Mammary epithelial cell (primary cell): ENCODE data around the gene HCRT.

ENCODE experiments used
- CTCF ChIP-seq, 2 donors: IDR thresholded peaks in 1 of 2; conservative IDR thresholded peaks in 1 of 2; 2 replicates each; pipeline ENCODE4 v1.5.1; 2011 to 2012; ENCODE audit warnings: inconsistent platforms in 2 of 2, low read length in 2 of 2, mild to moderate bottlenecking in 2 of 2, control low read depth in 1 of 2, low read depth in 1 of 2; ENCODE audit not compliant: insufficient read depth in 1 of 2; ENCODE audit errors: extremely low read depth in 1 of 2
- EZH2 ChIP-seq: IDR thresholded peaks from 2 replicates; pipeline ENCODE4 v1.6.1; 2012; ENCODE audit warnings: low read length, inconsistent platforms, borderline replicate concordance

GRCh38 chr17:42179911-42180410 is 5.3 kb downstream of the HCRT start:
- TF ChIP-seq CTCF (conservative IDR thresholded peaks at IDR 0.05 in 1 of 2, IDR thresholded peaks at IDR 0.05 in 1 of 2; ENCODE audit: extremely low read depth in 1 of 2, insufficient read depth in 1 of 2, low read depth in 1 of 2, low read length in 2 of 2) (no peak), EZH2 (no peak)
